K562 (cell line): ENCODE measurements around the gene SPAG17.

Source experiments
- MXI1 ChIP-seq: IDR thresholded peaks from 2 replicates; pipeline ENCODE4 v1.6.1; 2011; ENCODE audit warnings: low read depth, mild to moderate bottlenecking, improper control_type of control experiment, low read length
- TF ChIP-seq, protein P1 (sequence below): fragments of 250-450 bp; sonication (Bioruptor Pico); IDR thresholded peaks from 2 replicates; pipeline ENCODE4 v1.4.0; 2020; ENCODE audit warnings: mild to moderate bottlenecking, moderate library complexity, borderline replicate concordance

DNA sequence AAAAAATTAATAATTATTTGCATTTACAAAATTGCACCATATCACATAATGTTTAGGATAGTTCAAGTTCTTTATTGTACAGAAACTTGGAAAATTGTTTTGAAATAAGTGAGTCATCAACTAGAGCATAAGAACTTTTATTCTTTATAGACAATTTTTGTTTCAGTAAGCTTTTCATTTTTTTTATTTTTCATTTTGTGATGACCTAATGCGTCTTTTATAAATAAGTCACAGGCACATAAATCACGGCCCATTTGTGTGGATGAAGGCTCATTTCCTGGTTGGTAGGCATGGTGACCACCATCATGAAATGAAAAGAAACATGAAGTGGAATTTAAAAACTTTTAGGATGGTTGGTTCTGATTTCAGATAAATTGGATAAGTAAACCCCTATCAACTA lies 39.3 kb downstream of the SPAG17 start:
- TF ChIP-seq, protein P1, sequence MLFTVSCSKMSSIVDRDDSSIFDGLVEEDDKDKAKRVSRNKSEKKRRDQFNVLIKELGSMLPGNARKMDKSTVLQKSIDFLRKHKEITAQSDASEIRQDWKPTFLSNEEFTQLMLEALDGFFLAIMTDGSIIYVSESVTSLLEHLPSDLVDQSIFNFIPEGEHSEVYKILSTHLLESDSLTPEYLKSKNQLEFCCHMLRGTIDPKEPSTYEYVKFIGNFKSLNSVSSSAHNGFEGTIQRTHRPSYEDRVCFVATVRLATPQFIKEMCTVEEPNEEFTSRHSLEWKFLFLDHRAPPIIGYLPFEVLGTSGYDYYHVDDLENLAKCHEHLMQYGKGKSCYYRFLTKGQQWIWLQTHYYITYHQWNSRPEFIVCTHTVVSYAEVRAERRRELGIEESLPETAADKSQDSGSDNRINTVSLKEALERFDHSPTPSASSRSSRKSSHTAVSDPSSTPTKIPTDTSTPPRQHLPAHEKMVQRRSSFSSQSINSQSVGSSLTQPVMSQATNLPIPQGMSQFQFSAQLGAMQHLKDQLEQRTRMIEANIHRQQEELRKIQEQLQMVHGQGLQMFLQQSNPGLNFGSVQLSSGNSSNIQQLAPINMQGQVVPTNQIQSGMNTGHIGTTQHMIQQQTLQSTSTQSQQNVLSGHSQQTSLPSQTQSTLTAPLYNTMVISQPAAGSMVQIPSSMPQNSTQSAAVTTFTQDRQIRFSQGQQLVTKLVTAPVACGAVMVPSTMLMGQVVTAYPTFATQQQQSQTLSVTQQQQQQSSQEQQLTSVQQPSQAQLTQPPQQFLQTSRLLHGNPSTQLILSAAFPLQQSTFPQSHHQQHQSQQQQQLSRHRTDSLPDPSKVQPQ (CRISPR knock-in tag), result no peak
- no peak for TF ChIP-seq MXI1
